Stimulated activated memory B cell treated with anti-CD40 and anti-IgM and Interleukin-4, amounts not matched to agents 10 μg/mL and 1 μg/mL and 100 μg/mL, for 72 hours (primary cell): ENCODE data around the gene UBE2L3.
"Not testable (repeated sequence)": the region's sequence is repeated elsewhere in the genome, so short reads cannot be mapped to it uniquely, and the experiment has no call there.

ENCODE experiments used
- ATAC-seq: fragments of 150-1000 bp; cut with Tn5 transposase; 2 replicates; pipeline ENCODE4 v1.10.0; 2021
- H3K27ac Mint-ChIP-seq: one replicate; pipeline ENCODE4 v1.8.0; 2022; ENCODE audit warnings: mild to moderate bottlenecking, mixed read lengths
- H3K27me3 Mint-ChIP-seq: one replicate; pipeline ENCODE4 v1.8.0; 2022; ENCODE audit warnings: mixed read lengths
- H3K36me3 Mint-ChIP-seq: one replicate; pipeline ENCODE4 v1.8.0; 2022; ENCODE audit warnings: mixed read lengths
- H3K4me1 Mint-ChIP-seq: one replicate; pipeline ENCODE4 v1.8.0; 2022; ENCODE audit warnings: mixed read lengths
- H3K4me3 Mint-ChIP-seq: one replicate; pipeline ENCODE4 v1.8.0; 2022; ENCODE audit warnings: mild to moderate bottlenecking, moderate library complexity, mixed read lengths
- H3K9me3 Mint-ChIP-seq: one replicate; pipeline ENCODE4 v1.8.0; 2022; ENCODE audit warnings: mixed read lengths

UBE2L3 gene

DNA sequence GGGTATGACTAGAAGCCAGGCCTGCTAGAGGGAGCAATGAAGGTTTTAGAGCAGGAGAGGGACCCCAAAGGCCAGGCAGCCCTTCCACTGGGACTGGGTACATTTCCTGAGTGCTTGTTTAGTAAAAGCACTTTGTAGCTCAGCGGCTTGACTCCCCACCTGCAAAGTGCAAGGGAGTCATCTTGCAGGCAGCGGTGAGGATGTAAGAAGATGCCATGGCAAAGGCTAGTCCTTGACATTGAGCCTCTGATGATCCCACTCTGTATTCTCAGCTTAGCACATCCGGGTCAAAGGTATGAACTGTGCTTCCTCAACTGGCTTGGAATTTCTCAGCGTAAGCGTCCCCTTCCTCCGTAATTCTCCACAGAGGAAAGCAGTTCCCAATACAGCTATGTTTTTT lies 3.1 kb upstream of the UBE2L3 start:
- Mint-ChIP-seq H3K4me1 (peaks cover 12% of the 10 kb centered on the region), H3K27me3 (no peaks in the 10 kb centered on the region), H3K36me3 (peaks cover 1% of the 10 kb centered on the region), H3K4me3 (no peak overlapping the region), H3K27ac (no peak overlapping the region), H3K9me3 (no peaks in the 10 kb centered on the region)
- no peak for ATAC-seq

- peak overlapping the region; percentile 89 for H3K27ac Mint-ChIP-seq
- H3K27me3 Mint-ChIP-seq: no peaks in the 10 kb centered on the region
Measured at GRCh38 chr22:21568347-21569075, 997 bp downstream of the UBE2L3 start.

DNA sequence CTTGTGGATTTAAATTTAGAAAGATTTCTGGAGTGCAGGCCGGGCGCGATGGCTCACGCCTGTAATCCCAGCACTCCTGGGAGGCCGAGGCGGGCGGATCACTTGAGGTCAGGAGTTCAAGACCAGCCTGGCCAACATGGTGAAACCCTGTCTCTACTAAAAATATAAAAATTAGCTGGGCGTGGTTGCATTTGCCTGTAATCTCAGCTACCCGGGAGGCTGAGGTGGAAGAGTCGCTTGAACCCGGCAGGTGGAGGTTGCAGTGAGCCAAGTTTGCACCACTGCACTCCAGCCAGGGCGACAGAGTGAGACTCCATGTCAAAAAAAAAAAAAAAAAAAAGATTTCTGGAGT lies 1.5 kb downstream of the UBE2L3 start:
- Mint-ChIP-seq H3K27ac (peak overlapping the region; percentile 89), H3K4me1 (peaks cover 50% of the 10 kb centered on the region), H3K4me3 (peak overlapping the region; percentile 91), H3K36me3 (peaks cover 22% of the 10 kb centered on the region)
- H3K27me3 Mint-ChIP-seq, H3K9me3 Mint-ChIP-seq, ATAC-seq: not testable (repeated sequence)

More at GRCh38 chr22:21568347-21569075, 997 bp downstream of the UBE2L3 start:
- H3K4me3 Mint-ChIP-seq: peak overlapping the region; percentile 91
- ATAC-seq: peak; percentile 32
- H3K36me3 Mint-ChIP-seq: peaks cover 22% of the 10 kb centered on the region
- no peaks in the 10 kb centered on the region for H3K9me3 Mint-ChIP-seq
- peaks cover 44% of the 10 kb centered on the region for H3K4me1 Mint-ChIP-seq

DNA sequence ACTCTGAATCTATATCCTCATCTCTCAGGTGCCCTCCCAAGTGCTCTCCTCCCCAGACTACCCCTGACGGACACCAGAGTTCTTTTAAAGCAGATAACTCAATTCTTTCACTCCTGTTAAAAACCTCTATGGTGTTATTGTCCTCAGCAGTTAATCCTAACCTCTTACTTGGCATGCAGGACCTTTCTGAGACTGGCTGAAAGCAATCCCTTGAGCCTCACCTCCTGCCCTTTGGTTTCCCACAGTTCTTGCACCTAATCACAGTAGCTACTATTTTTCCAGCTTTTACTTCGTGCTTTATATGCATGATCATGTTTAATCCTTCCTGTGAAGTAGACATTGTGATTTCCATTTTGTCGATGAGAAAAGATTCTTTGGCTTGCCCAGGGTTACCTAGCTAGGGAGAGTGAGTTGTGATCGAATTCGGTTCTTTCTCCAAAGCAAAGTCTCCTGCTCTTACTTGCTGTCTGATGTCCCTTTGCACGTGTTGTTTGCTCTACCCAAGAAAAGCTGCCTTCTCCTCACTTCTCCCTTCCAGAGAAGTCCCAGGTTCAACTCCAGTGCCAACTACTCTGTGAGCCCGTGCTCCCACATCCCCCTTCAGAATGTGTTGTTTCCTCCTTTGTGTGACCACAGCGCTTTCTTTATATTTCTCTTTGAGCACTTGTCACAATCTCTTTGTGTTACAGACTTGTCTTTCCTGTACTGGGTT lies 2.1 kb downstream of the UBE2L3 start:
- no peaks in the 10 kb centered on the region for H3K9me3 Mint-ChIP-seq
- H3K4me1 Mint-ChIP-seq: peaks cover 55% of the 10 kb centered on the region
- no peaks in the 10 kb centered on the region for H3K27me3 Mint-ChIP-seq
- peaks cover 22% of the 10 kb centered on the region for H3K36me3 Mint-ChIP-seq
- peak overlapping the region; percentile 91 for H3K4me3 Mint-ChIP-seq
- H3K27ac Mint-ChIP-seq: peak overlapping the region; percentile 89
- no peak for ATAC-seq

- peaks cover 56% of the 10 kb centered on the region for H3K4me1 Mint-ChIP-seq
- no peak for ATAC-seq
- H3K9me3 Mint-ChIP-seq: no peaks in the 10 kb centered on the region
- H3K27me3 Mint-ChIP-seq: no peaks in the 10 kb centered on the region
- peaks cover 22% of the 10 kb centered on the region for H3K36me3 Mint-ChIP-seq
- no peak overlapping the region for H3K4me3 Mint-ChIP-seq
- no peak overlapping the region for H3K27ac Mint-ChIP-seq
Measured at GRCh38 chr22:21570398-21570797, 2.9 kb downstream of the UBE2L3 start.

DNA sequence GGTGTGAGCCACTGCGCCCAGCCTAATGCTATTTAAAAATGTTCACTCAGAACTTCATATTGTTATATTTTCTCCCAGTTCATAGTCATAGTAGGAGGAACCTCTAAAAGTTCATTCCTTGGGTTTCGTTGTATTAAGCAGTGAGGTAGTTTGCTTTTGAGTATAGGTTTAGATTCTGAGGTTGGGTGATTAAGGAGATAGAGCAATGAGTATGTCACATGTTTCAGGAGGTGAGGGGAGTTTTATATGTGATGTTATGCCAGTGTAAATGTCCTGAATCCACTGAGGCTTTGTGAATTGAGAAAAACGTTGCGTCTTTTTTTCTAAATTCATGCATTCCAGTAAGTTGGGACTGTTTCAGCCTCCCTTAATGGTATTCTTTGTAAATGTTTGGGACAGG lies 4.2 kb downstream of the UBE2L3 start:
- no peaks in the 10 kb centered on the region for H3K9me3 Mint-ChIP-seq
- peaks cover 67% of the 10 kb centered on the region for H3K4me1 Mint-ChIP-seq
- ATAC-seq: no peak
- H3K36me3 Mint-ChIP-seq: peaks cover 22% of the 10 kb centered on the region
- H3K27ac Mint-ChIP-seq: no peak overlapping the region
- no peaks in the 10 kb centered on the region for H3K27me3 Mint-ChIP-seq
- no peak overlapping the region for H3K4me3 Mint-ChIP-seq

DNA sequence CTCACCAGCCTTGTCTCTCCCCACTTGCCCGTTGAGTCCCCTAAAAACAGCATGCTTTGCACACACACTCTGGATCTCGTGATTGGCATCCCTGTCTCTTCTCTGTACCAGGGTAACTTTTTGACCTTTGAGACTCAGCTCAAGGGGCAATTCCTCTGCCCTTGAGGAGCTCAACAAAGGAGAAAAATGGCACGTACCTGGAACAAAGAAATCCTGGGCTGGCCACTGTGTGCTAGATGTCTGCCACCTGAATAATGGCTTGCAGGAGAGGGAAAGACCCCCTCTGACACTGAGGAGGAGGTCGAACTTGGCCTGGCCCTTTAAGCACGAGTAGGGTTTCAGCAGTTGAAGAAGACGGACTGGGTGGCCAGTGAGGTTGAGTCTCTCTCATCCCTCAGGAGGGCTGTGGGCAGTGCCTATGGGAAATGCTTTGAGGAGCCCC lies 5.8 kb downstream of the UBE2L3 start:
- ATAC-seq: no peak
- Mint-ChIP-seq H3K36me3 (peaks cover 22% of the 10 kb centered on the region), H3K27ac (no peak overlapping the region), H3K4me3 (no peak overlapping the region), H3K4me1 (peaks cover 83% of the 10 kb centered on the region), H3K27me3 (no peaks in the 10 kb centered on the region), H3K9me3 (no peaks in the 10 kb centered on the region)

DNA sequence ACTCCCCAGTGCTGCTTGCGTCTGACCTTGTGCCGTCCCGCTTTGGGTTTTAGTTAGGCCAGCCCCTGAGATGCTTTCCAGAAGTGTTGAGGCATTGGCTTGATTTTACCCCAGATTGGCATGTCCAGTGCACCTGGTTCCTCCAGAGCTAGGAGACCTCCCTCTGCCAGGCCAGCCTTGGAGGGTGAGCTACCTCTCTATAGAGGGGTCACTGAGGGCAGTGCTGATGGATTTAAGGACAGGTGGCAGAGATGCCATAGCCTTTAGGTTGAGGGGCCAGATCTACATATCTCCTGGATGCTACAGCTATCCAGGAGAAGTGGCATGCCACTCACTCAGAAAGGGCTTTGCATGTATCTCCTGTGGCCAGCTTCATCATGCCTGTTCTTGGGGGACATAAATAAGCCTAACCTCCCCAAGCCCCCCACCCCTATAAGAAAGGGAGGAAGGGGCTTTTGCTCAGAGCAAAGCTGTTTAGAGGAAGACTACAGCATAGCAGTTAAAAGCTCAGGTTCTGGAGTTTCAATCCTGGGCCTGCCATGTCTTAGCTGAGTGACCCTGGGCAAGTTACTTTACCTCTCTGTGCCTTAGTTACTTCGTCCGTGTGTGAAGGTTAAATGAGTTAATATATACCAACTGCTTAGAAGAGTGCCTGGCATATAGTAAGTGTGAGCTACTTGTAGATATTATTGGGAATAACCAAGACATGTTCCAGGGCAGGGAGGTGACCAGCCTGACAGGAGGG lies 6.4 kb downstream of the UBE2L3 start:
- peaks cover 83% of the 10 kb centered on the region for H3K4me1 Mint-ChIP-seq
- peaks cover 27% of the 10 kb centered on the region for H3K36me3 Mint-ChIP-seq
- no peak overlapping the region for H3K4me3 Mint-ChIP-seq
- no peak for ATAC-seq
- no peak overlapping the region for H3K27ac Mint-ChIP-seq
- no peaks in the 10 kb centered on the region for H3K27me3 Mint-ChIP-seq
- no peaks in the 10 kb centered on the region for H3K9me3 Mint-ChIP-seq

DNA sequence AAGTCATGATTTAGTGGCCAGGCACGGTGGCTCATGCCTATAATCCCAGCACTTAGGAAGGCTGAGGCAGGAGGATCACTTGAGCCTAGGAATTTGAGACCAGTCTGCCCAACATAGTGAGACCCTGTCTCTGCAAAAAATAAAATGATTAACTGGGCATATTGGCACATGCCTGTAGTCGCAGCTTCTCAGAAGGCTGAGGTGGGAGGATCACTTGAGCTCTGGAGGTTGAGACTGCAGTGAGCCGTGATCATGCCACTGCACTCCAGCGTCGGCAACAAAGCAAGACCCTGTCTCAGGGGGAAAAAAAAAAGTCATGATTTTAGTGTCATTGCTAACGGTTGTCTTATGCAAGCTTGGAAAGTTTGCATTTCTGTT lies 11.9 kb downstream of the UBE2L3 start:
- H3K4me1 Mint-ChIP-seq: peaks cover 69% of the 10 kb centered on the region
- H3K9me3 Mint-ChIP-seq: no peaks in the 10 kb centered on the region
- no peak overlapping the region for H3K27ac Mint-ChIP-seq
- ATAC-seq: no peak
- H3K4me3 Mint-ChIP-seq: no peak overlapping the region
- peaks cover 6% of the 10 kb centered on the region for H3K36me3 Mint-ChIP-seq
- H3K27me3 Mint-ChIP-seq: no peaks in the 10 kb centered on the region

- H3K27ac Mint-ChIP-seq, ATAC-seq, H3K27me3 Mint-ChIP-seq, H3K9me3 Mint-ChIP-seq, H3K4me3 Mint-ChIP-seq: not testable (repeated sequence)
- peaks cover 10% of the 10 kb centered on the region for H3K36me3 Mint-ChIP-seq
- H3K4me1 Mint-ChIP-seq: peaks cover 70% of the 10 kb centered on the region
Measured at GRCh38 chr22:21580623-21581007, 13.1 kb downstream of the UBE2L3 start.

DNA sequence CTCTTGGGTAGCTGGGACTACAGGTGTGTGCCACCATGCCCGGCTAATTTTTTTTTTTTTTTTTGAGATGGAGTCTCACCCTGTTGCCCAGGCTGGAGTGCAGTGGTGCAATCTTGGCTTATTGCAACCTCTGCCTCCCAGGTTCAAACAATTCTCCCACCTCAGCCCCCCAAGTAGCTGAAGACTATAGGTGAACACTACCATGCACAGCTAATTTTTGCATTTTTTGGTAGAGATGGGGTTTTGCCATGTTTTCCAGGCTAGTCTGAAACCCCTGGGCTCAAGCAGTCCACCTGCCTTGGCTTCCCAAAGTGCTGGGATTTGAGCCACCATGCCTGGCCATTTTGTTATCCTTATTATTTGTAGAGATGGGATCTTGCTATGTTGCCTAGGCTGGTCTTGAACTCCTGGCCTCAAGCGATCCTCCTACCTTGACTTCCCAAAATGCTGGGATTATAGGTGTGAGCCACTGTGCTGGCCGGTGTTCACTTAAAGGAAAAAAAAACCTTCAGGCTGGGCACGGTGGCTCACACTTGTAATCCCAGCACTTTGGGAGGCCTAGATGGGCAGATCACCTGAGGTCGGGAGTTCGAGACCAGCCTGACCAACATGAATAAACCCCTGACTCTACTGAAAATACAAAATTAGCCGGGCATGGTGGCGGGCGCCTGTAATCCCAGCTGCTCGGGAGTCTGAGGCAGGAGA lies 13.6 kb downstream of the UBE2L3 start:
- peaks cover 68% of the 10 kb centered on the region for H3K4me1 Mint-ChIP-seq
- H3K4me3 Mint-ChIP-seq, H3K9me3 Mint-ChIP-seq, H3K27ac Mint-ChIP-seq, H3K27me3 Mint-ChIP-seq, ATAC-seq: not testable (repeated sequence)
- peaks cover 13% of the 10 kb centered on the region for H3K36me3 Mint-ChIP-seq

DNA sequence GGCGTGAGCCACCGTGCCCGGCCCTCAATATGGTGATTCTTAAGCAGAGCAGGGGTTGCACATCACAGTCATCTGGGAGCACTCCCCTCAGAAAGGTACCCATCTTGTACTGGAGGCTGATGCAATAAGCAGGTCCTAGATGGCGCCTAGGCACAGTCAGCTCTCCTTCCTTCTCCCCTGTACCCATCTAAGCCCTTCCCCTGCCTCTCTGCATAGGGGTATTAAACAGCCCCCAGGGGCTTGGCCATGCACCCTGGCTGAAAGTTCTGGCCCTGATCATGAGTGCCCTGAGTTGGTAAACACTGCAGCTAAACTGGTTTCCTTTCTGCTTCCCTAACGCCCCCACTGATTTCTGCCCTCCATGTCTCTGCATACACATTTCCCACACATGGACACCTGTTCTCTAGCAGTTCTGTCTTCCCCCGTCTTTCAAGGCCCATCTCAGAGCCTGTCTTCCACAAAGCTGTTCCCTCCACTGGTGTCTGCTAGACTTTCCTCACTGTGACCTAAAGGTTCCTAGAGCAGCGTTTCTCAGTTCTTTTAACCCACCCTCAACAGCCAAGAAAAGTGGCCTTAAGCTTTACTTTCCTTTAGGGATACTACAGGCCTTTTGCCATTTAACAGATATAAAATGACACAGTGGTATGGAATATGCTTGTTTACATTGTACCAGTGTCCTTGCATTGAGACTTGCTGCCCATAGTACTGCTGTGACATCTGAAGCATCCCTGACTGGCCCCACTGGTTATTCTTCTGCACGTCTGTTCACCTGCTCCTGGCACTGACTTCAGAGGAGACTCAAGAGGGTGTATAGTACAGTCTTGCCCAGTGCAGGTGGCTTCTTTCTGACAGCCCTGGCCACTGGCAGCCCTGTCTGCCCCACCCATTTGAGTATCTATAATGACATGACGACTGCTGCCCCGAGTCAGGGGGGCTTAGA lies 15.6 kb downstream of the UBE2L3 start:
- Mint-ChIP-seq H3K4me3 (no peak overlapping the region), H3K4me1 (peaks cover 60% of the 10 kb centered on the region), H3K36me3 (peaks cover 13% of the 10 kb centered on the region), H3K27me3 (no peaks in the 10 kb centered on the region), H3K27ac (peak overlapping the region; percentile 27), H3K9me3 (no peaks in the 10 kb centered on the region)
- ATAC-seq: no peak

DNA sequence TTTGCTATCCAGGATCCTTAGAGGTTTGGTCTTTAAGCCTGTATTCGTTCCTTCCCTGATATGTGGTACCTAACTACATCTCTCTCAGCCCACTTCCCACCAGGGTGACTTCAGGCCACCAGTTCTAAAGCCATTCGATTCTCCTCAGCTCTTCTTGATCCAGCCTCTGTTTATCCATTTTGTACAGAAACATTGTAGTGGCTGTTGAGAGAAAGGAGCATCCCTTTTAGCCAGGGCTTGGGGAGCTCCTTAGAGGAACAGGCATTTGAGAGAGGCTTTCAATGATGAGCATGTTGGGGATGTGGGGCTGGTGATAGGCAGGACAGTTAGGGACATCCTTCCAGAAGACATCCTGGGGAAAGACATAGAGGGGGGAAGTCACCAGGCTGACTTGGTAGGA lies 17.9 kb downstream of the UBE2L3 start:
- no peaks in the 10 kb centered on the region for H3K9me3 Mint-ChIP-seq
- no peak overlapping the region for H3K27ac Mint-ChIP-seq
- H3K4me3 Mint-ChIP-seq: no peak overlapping the region
- H3K27me3 Mint-ChIP-seq: no peaks in the 10 kb centered on the region
- peaks cover 51% of the 10 kb centered on the region for H3K4me1 Mint-ChIP-seq
- H3K36me3 Mint-ChIP-seq: peaks cover 7% of the 10 kb centered on the region
- no peak for ATAC-seq
